ENCODE measurements around the gene ZNF692.

DNA sequence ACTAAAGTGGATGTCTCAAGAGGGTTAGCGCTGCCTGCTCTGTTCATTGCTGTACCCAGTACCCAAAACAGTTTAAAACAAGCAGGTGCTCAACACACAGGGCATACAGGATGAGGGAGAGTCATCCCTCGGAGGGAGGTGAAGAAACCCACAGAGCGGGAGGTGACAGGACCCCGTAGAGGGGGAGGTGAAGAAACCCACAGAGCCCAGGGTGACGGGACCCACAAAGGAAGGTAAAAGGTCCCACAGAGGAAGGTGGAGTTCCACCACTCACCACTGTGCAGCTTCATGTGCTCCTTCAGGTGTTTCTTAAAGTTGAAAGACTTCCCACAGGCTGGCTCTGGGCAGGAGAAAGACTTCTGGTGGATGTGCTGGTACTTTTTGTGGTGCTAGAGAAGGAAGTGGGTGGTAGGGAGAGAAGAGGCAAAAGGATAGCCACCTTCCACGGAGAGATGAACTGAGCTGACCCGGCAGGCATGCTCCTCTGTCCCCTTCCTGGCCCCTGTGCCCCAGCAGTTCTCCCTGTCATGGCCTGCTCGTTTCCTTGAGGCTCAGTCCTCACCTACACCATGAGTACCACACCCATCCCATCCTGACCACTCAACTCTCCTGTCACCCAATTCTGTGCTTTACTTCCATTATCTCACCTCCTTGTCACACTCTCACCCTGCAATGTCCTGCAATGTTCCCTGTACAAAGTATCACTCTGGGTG is 5.1 kb downstream of the ZNF692 start:
- TF ChIP-seq, protein P1, sequence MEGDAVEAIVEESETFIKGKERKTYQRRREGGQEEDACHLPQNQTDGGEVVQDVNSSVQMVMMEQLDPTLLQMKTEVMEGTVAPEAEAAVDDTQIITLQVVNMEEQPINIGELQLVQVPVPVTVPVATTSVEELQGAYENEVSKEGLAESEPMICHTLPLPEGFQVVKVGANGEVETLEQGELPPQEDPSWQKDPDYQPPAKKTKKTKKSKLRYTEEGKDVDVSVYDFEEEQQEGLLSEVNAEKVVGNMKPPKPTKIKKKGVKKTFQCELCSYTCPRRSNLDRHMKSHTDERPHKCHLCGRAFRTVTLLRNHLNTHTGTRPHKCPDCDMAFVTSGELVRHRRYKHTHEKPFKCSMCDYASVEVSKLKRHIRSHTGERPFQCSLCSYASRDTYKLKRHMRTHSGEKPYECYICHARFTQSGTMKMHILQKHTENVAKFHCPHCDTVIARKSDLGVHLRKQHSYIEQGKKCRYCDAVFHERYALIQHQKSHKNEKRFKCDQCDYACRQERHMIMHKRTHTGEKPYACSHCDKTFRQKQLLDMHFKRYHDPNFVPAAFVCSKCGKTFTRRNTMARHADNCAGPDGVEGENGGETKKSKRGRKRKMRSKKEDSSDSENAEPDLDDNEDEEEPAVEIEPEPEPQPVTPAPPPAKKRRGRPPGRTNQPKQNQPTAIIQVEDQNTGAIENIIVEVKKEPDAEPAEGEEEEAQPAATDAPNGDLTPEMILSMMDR (IDR thresholded peaks at IDR 0.05) = no peak
- TF ChIP-seq POLR2A (IDR thresholded peaks at IDR 0.05) = no peak

All from esophagus squamous epithelium (tissue), 4 donors.